Measurements from ENCODE around the gene PPA1. TPM values are rescaled to one million over a fixed set of nuclear protein-coding genes. Genes with fewer than 3 reads are reported as not detected.

Gene PPA1
- total and polyA plus RNA-seq, 12 donors: 47.1 to 139 (median 69.9) TPM

DNA sequence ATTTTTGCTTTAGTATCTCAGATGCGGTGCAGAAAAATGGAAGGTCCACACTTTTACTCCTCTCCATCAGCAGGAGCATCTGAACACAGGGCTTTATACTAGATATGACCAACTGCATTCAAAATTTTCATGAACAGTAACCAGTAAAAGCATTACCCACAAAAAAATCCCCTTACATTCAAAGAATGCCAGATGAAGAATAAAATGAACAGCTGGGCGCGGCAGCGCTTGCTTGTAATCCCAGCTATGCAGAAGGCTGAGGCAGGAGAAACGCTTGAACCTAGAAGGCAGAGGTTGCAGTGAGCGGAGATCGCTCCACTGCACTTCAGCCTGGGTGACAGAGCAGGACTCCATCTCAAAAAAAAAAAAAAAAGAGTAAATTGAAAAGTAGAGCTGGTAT, 66.0 kb downstream of the PPA1 start:
- 90 to 94% methylated on average over 7 of the region's 7 CpGs for WGBS, 2 donors
- TF ChIP-seq, protein P1, sequence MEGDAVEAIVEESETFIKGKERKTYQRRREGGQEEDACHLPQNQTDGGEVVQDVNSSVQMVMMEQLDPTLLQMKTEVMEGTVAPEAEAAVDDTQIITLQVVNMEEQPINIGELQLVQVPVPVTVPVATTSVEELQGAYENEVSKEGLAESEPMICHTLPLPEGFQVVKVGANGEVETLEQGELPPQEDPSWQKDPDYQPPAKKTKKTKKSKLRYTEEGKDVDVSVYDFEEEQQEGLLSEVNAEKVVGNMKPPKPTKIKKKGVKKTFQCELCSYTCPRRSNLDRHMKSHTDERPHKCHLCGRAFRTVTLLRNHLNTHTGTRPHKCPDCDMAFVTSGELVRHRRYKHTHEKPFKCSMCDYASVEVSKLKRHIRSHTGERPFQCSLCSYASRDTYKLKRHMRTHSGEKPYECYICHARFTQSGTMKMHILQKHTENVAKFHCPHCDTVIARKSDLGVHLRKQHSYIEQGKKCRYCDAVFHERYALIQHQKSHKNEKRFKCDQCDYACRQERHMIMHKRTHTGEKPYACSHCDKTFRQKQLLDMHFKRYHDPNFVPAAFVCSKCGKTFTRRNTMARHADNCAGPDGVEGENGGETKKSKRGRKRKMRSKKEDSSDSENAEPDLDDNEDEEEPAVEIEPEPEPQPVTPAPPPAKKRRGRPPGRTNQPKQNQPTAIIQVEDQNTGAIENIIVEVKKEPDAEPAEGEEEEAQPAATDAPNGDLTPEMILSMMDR (IDR thresholded peaks at IDR 0.05): no peak
- Histone ChIP-seq H3K9me3 (no peaks in the 10 kb centered on the region), H3K27me3 (no peaks in the 10 kb centered on the region), H3K36me3 (peaks cover 0 to 45% (median 0%) of the 10 kb centered on the region in 9 donors), H3K27ac (no peak overlapping the region), H3K4me3 (no peak overlapping the region), H3K4me1 (peaks cover 0 to 72% (median 67%) of the 10 kb centered on the region in 9 donors)
- no peak for DNase-seq
- no peak for ATAC-seq
- intact Hi-C loops (cut with DNase I): no loop called here

DNA sequence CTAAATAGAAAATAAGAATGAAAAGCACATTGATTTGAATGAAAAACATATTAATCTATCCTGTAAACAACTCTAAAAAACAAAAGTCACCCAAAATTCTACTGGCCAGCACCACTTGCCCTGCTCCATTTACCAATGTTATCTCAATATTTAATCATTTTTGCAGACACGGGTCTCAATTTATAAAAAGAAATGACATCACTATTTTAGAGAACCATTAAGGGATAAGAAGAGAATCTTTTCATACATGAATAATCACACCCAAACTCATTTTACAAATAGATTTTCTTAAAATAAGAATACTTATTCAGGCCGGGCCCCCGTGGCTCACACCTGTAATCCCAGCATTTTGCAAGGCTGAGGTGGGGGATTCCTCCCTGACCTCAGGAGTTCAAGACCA, 66.8 kb downstream of the PPA1 start:
- Histone ChIP-seq H3K9me3 (no peaks in the 10 kb centered on the region), H3K36me3 (peaks cover 0 to 52% (median 0%) of the 10 kb centered on the region in 9 donors), H3K27ac (no peak overlapping the region), H3K27me3 (no peaks in the 10 kb centered on the region), H3K4me3 (no peak overlapping the region), H3K4me1 (peaks cover 0 to 80% (median 74%) of the 10 kb centered on the region in 9 donors)
- TF ChIP-seq, protein P1 (IDR thresholded peaks at IDR 0.05): no peak
- ATAC-seq (no peak), DNase-seq (no peak)
- WGBS, 2 donors: 62 to 66% methylated on average over 3 of the region's 3 CpGs
- intact Hi-C loops (cut with DNase I): no loop called here

DNA sequence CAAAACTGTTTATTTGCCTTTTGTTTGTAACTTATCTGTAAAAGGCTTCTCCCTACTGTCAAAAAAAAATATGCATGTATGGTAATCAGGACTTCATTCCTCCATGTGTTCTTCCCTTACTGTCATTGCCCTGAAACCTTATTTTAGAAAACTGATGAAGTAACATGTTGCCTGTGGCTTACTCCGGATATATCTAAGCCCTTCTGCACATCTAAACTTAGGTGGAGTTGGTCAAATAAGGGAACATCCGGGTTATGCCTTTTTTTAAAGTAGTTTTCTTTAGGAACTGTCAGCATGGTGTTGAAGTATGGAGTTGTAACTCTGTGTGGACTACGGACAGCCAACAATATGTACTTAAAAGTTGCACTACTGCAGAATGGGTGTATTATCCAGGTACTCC, 69.1 kb downstream of the PPA1 start:
- Histone ChIP-seq H3K27ac (no peak overlapping the region), H3K27me3 (no peaks in the 10 kb centered on the region), H3K36me3 (peaks cover 0 to 74% (median 18%) of the 10 kb centered on the region in 9 donors), H3K4me1 (peaks cover 0 to 87% (median 73%) of the 10 kb centered on the region in 9 donors), H3K9me3 (no peaks in the 10 kb centered on the region), H3K4me3 (no peak overlapping the region)
- WGBS, 2 donors: 55 to 63% methylated on average over 3 of the region's 3 CpGs
- intact Hi-C loops (cut with DNase I): no loop called here
- TF ChIP-seq, protein P1 (IDR thresholded peaks at IDR 0.05): no peak
- no peak for DNase-seq
- peak in 4 of 8 donors; percentile 12 to 43 (median 40) for ATAC-seq

DNA sequence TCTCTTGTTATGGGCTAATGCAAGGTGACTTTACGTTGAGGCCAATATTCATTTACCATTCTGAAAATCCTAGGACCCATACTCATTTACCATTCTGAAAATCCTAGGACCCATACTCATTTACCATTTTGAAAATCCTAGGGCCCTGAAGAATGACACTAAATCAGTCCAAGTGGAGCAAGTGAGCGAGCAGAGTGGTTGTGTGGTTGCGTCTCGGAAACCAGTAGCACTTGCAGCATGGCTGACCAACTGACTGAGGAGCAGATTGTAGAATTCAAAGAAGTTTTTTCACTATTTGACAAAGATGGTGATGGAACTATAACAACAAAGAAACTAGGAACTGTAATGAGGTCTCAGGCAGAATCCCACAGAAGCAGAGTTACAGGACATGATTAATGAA, 69.8 kb downstream of the PPA1 start:
- DNase-seq (no peak), ATAC-seq (no peak)
- TF ChIP-seq, protein P1 (IDR thresholded peaks at IDR 0.05): no peak
- intact Hi-C loops (cut with DNase I): no loop called here
- Histone ChIP-seq H3K27me3 (no peaks in the 10 kb centered on the region), H3K4me3 (no peak overlapping the region), H3K36me3 (peaks cover 0 to 80% (median 18%) of the 10 kb centered on the region in 9 donors), H3K4me1 (peaks cover 0 to 84% (median 66%) of the 10 kb centered on the region in 9 donors), H3K9me3 (no peaks in the 10 kb centered on the region), H3K27ac (peak overlapping the region in 1 of 10 donors; percentile 66)
- WGBS, 2 donors: 94 to 97% methylated on average over 4 of the region's 4 CpGs

Measured in heart right ventricle (tissue), 16 donors.